ENCODE results near the gene CHCHD3. TPM values are rescaled to one million over a fixed set of nuclear protein-coding genes. Genes with fewer than 3 reads are reported as not detected.

The CHCHD3 gene
- total RNA-seq, 1 donor from 2014 or later: 71.0 TPM

DNA sequence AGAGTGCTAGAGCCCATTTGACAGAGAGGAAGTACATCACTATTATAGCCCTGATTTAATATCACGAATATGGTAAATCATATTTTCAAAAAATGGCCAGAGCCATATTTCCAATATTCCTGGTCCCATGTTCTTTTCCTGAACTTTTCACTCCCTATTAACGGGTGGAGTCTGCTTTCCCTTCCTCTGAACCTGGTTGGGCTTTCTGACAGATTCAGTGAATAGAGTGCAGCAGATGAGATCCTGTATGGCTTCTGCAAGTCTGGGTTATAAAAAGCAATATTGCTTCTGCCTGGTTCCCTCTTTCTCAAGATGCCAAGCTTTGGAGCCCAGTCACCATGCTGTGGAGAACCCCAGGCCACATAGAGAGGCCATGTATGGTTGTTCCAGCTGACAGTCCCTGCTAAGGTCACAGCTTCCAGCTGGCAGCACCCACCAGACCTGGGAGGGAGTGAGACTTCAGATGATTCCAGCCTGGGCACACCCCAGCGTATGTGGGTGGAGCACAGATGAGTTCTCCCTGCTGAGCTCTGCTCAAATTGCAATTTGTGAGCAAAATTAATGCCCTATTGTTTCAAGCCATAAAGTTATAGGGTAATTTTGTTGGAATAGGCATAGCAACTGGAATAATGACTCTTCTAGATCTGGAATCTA is 17.9 kb upstream of the CHCHD3 start:
- TF ChIP-seq, protein P1, sequence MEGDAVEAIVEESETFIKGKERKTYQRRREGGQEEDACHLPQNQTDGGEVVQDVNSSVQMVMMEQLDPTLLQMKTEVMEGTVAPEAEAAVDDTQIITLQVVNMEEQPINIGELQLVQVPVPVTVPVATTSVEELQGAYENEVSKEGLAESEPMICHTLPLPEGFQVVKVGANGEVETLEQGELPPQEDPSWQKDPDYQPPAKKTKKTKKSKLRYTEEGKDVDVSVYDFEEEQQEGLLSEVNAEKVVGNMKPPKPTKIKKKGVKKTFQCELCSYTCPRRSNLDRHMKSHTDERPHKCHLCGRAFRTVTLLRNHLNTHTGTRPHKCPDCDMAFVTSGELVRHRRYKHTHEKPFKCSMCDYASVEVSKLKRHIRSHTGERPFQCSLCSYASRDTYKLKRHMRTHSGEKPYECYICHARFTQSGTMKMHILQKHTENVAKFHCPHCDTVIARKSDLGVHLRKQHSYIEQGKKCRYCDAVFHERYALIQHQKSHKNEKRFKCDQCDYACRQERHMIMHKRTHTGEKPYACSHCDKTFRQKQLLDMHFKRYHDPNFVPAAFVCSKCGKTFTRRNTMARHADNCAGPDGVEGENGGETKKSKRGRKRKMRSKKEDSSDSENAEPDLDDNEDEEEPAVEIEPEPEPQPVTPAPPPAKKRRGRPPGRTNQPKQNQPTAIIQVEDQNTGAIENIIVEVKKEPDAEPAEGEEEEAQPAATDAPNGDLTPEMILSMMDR (conservative IDR thresholded peaks at IDR 0.05): no peak
- Mint-ChIP-seq H3K4me3 (no peak overlapping the region), H3K9me3 (no peaks in the 10 kb centered on the region), H3K27me3 (peaks cover 25% of the 10 kb centered on the region), H3K36me3 (no peaks in the 10 kb centered on the region), H3K27ac (no peak overlapping the region), H3K4me1 (ENCODE audit: unreplicated experiment) (no peaks in the 10 kb centered on the region)
- DNase-seq (ENCODE audit: extremely low spot score, unreplicated experiment): no peak

DNA sequence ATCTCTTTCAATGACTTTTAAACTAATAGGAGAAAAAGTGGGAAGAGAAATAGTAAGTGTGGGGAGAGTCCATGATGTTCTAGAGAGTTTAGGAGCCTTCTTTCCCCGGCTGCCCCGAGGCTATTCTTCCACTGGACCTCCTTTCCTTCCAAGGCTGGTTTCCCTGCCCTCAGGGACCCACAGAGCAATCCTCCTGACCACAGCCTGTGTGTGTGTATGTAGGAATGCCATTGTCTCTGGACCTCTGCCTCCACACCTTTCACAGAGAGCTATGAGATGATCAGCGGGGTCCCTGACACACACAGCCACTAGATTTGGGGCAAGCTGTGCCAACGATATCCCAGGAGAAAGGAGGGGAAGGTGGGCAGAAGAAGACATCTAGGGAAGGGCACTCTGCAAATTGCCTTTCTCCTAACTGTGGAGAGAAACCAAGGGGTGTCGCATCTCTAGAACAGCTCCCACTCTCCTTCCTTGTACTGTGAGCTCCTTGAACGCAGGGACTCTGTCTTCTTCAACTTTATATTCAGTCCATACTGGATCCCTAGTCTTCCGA is 13.3 kb upstream of the CHCHD3 start:
- TF ChIP-seq, protein P1 (conservative IDR thresholded peaks at IDR 0.05): no peak
- peaks cover 17% of the 10 kb centered on the region for H3K27me3 Mint-ChIP-seq
- H3K36me3 Mint-ChIP-seq: no peaks in the 10 kb centered on the region
- no peaks in the 10 kb centered on the region for H3K9me3 Mint-ChIP-seq
- no peaks in the 10 kb centered on the region for H3K4me1 Mint-ChIP-seq (ENCODE audit: unreplicated experiment)
- H3K27ac Mint-ChIP-seq: no peak overlapping the region
- DNase-seq (ENCODE audit: extremely low spot score, unreplicated experiment): no peak
- no peak overlapping the region for H3K4me3 Mint-ChIP-seq

DNA sequence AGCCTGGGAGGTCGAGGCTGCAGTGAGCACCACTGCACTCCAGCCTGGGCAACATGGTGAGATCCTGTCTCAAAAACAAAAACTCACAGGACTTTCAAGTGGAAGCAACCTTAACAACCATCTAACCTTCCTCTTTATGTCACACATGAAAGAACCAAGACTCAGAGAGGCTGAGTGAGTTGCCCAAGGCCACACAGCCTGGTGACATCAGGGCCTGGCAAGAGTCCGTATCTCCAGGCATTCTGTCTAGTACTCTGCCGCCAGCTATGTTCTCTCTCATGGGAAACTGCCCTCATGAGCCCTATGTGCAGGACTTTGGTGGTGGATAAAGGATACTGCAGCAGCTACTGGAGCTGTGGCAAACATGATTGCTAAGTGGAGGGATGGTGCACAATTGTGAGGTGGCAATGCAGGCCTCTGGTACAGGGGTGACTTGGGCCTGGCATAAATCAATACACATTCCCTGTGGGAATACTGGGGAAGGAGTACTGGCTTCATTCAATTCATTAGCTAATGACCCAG is 10.1 kb upstream of the CHCHD3 start:
- Mint-ChIP-seq H3K9me3 (no peaks in the 10 kb centered on the region), H3K36me3 (no peaks in the 10 kb centered on the region), H3K27me3 (peaks cover 15% of the 10 kb centered on the region), H3K4me1 (ENCODE audit: unreplicated experiment) (no peaks in the 10 kb centered on the region), H3K4me3 (no peak overlapping the region), H3K27ac (no peak overlapping the region)
- DNase-seq (ENCODE audit: extremely low spot score, unreplicated experiment): no peak
- TF ChIP-seq, protein P1 (conservative IDR thresholded peaks at IDR 0.05): no peak

DNA sequence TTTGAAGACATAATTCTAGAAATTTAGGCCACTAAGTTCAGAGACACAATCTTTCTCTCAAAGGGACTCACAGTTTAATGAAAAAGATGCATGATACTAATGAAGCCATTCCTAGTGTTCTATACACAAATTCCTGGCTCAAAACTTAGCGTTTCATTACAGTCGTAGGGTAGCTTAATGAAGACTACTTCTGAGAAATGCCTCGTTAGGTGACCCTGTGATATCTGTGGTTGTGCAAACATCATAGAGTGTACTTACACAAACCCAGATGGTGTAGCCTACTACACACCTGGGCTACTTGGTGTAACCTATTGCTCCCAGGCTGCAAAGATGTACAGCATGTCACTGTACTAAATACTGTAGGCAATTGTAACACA is 488 bp upstream of the CHCHD3 start:
- Mint-ChIP-seq H3K27me3 (peaks cover 9% of the 10 kb centered on the region), H3K9me3 (no peaks in the 10 kb centered on the region), H3K27ac (peak overlapping the region; percentile 91), H3K36me3 (peaks cover 5% of the 10 kb centered on the region), H3K4me3 (peak overlapping the region; percentile 96), H3K4me1 (ENCODE audit: unreplicated experiment) (peaks cover 25% of the 10 kb centered on the region)
- no peak for DNase-seq (ENCODE audit: extremely low spot score, unreplicated experiment)
- TF ChIP-seq, protein P1 (conservative IDR thresholded peaks at IDR 0.05): no peak

DNA sequence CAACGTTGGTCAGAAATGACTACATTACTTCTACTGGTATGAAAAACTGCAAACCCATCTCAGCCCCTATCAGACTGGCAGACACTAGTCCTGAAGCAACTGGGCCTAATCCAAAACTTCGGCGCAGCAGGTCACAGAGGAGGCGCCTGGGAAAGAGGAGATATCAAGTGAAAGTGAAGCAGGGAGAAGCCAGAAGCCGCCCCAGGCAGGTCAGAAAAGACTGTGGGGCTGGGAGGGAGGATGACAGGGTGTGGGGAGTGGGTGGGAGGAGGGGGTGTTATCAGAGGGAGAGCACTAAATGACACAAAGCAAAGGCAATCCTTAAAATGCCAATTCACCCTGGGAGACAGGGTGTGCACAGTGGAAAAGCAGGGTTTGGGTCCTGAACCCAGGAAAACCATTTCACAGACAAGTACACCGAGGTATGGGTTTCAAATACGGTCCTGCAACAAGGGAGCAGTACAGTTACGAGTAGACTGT is 731 bp downstream of the CHCHD3 start:
- Mint-ChIP-seq H3K27me3 (peaks cover 3% of the 10 kb centered on the region), H3K4me3 (peak overlapping the region; percentile 96), H3K9me3 (no peaks in the 10 kb centered on the region), H3K36me3 (peaks cover 15% of the 10 kb centered on the region), H3K27ac (peak overlapping the region; percentile 91), H3K4me1 (ENCODE audit: unreplicated experiment) (peaks cover 36% of the 10 kb centered on the region)
- TF ChIP-seq, protein P1 (conservative IDR thresholded peaks at IDR 0.05): no peak
- DNase-seq (ENCODE audit: extremely low spot score, unreplicated experiment): no peak
